Fibroblast of lung (primary cell): ENCODE measurements around the gene SLC44A1.

Experiments
- CTCF ChIP-seq, 2 donors: IDR thresholded peaks in 1 of 2; conservative IDR thresholded peaks in 1 of 2; 1 replicate in 1 of 2; 2 replicates in 1 of 2; pipeline ENCODE4 v1.5.1; 2011 to 2012; ENCODE audit warnings: low read length in 2 of 2, control low read depth in 1 of 2, inconsistent platforms in 1 of 2, low read depth in 1 of 2, mild to moderate bottlenecking in 1 of 2
- EZH2 ChIP-seq: IDR thresholded peaks from 2 replicates; pipeline ENCODE4 v1.5.1; 2012; ENCODE audit warnings: low read length, control low read depth, mild to moderate bottlenecking; ENCODE audit errors: missing control alignments

GRCh38 chr9:105262497-105262896 lies 18.0 kb downstream of the SLC44A1 start:
- TF ChIP-seq CTCF (conservative IDR thresholded peaks at IDR 0.05 in 1 of 2, IDR thresholded peaks at IDR 0.05 in 1 of 2; ENCODE audit: low read depth in 1 of 2, low read length in 2 of 2) = no peak
- TF ChIP-seq EZH2 = no peak
